Stimulated activated effector memory CD8-positive, alpha-beta T cell treated with anti-CD3 and anti-CD28 coated beads, Interleukin-12 subunit alpha, Interleukin-12 subunit beta, amount 100 ng/mL, for 72 hours (primary cell): ENCODE results near the gene KRTAP4-9.
"Not testable (repeated sequence)": the region's sequence is repeated elsewhere in the genome, so short reads cannot be mapped to it uniquely, and the experiment has no call there.

Experiments
- ATAC-seq: fragments of 150-1000 bp; cut with Tn5 transposase; 2 replicates; pipeline ENCODE4 v1.10.0; 2021
- DNase-seq, 2 donors: peaks; one replicate each; pipeline ENCODE4 v3.0.0; 2021 to 2022; ENCODE audit warnings: low spot score in 2 of 2
- H3K27ac Mint-ChIP-seq: one replicate; pipeline ENCODE4 v1.8.0; 2022; ENCODE audit warnings: mild to moderate bottlenecking, mixed read lengths
- H3K36me3 Mint-ChIP-seq: one replicate; pipeline ENCODE4 v1.8.0; 2022; ENCODE audit warnings: mild to moderate bottlenecking, mixed read lengths
- H3K4me1 Mint-ChIP-seq: one replicate; pipeline ENCODE4 v1.8.0; 2022; ENCODE audit warnings: mixed read lengths
- H3K4me3 Mint-ChIP-seq: one replicate; pipeline ENCODE4 v1.8.0; 2022; ENCODE audit warnings: mild to moderate bottlenecking, mixed read lengths
- H3K9me3 Mint-ChIP-seq: one replicate; pipeline ENCODE4 v1.8.0; 2022; ENCODE audit warnings: mixed read lengths

KRTAP4-9 gene

GRCh38 chr17:41076788-41077187 is 28.4 kb upstream of the KRTAP4-9 start:
- H3K4me3 Mint-ChIP-seq, result no peak overlapping the region
- no peak overlapping the region for H3K27ac Mint-ChIP-seq
- H3K4me1 Mint-ChIP-seq, result no peaks in the 10 kb centered on the region
- H3K36me3 Mint-ChIP-seq, result no peaks in the 10 kb centered on the region
- DNase-seq, result no peak
- ATAC-seq, result no peak
- H3K9me3 Mint-ChIP-seq, result no peaks in the 10 kb centered on the region

DNA sequence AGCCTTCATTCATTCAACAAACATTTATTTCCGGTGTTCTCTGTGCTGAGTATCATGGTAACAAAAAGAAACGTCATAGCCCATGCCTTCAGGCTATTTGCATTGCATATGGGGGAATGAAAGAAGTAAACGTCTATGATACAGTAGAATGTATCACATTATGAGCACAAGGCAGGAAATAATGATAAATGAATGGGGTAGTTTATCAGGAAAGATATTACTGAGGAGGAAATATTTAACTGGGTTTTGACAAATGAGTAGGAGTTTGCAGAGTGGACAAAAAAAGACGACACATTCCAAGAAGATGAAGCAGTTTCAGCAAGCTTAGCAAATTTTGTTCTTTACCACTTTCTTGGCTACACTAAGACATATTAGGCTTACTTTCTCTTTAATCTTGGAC is 22.6 kb upstream of the KRTAP4-9 start:
- ATAC-seq, result no peak
- Mint-ChIP-seq H3K4me3 (no peak overlapping the region), H3K9me3 (no peaks in the 10 kb centered on the region)

GRCh38 chr17:41083427-41083826 is 21.8 kb upstream of the KRTAP4-9 start:
- DNase-seq, H3K27ac Mint-ChIP-seq, H3K4me3 Mint-ChIP-seq, H3K9me3 Mint-ChIP-seq, ATAC-seq, H3K36me3 Mint-ChIP-seq, H3K4me1 Mint-ChIP-seq: not testable (repeated sequence)

More for the DNA sequence above, 22.6 kb upstream of the KRTAP4-9 start:
- Mint-ChIP-seq H3K36me3 (no peaks in the 10 kb centered on the region), H3K4me1 (no peaks in the 10 kb centered on the region), H3K27ac (no peak overlapping the region)
- DNase-seq, result no peak

GRCh38 chr17:41084100-41084856 is 20.9 kb upstream of the KRTAP4-9 start, which contains the start of gene KRTAP4-7:
Gene KRTAP4-7, plus strand, starts transcription at chr17:41084150. Its CDS starts 57 bp downstream, at chr17:41084207.
- ATAC-seq, H3K9me3 Mint-ChIP-seq, DNase-seq, H3K4me3 Mint-ChIP-seq, H3K4me1 Mint-ChIP-seq, H3K36me3 Mint-ChIP-seq, H3K27ac Mint-ChIP-seq: not testable (repeated sequence)

GRCh38 chr17:41088760-41089352 is 16.3 kb upstream of the KRTAP4-9 start:
- H3K4me3 Mint-ChIP-seq, H3K9me3 Mint-ChIP-seq, H3K4me1 Mint-ChIP-seq, H3K36me3 Mint-ChIP-seq, ATAC-seq, H3K27ac Mint-ChIP-seq, DNase-seq: not testable (repeated sequence)

DNA sequence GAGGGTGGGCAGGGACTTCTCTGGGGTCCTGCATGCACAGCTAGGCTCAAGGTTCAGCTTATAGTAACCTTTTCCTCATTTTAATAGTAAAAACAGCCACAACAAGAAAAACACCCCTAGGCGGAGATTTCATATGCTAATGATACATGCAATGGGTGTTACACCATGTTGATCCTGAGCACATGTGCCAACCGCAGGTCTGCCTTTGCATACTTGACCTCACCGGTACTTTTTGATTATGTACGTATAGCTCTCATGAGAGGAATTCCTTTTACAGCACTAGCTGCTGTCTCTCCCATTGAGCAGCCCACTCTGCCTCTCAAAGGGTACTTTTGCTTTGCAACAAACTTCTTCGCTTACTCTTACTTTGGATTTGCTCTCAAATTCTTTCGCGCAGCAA is 9.1 kb upstream of the KRTAP4-9 start:
- ATAC-seq (no peak), DNase-seq (no peak)
- H3K4me1 Mint-ChIP-seq, result no peaks in the 10 kb centered on the region
- H3K9me3 Mint-ChIP-seq, result no peaks in the 10 kb centered on the region
- H3K36me3 Mint-ChIP-seq, result no peaks in the 10 kb centered on the region
- H3K27ac Mint-ChIP-seq, result no peak overlapping the region
- no peak overlapping the region for H3K4me3 Mint-ChIP-seq

GRCh38 chr17:41098042-41098441 is 7.1 kb upstream of the KRTAP4-9 start, which contains the start of gene KRTAP4-8:
Gene KRTAP4-8, minus strand, starts transcription at chr17:41098142. Its CDS starts 58 bp downstream, at chr17:41098084.
- H3K4me3 Mint-ChIP-seq, result no peak within 1 kb of the TSS
- no peaks in the 10 kb centered on the region for H3K9me3 Mint-ChIP-seq
- DNase-seq (no peak), ATAC-seq (no peak)
- no peaks in the 10 kb centered on the region for H3K4me1 Mint-ChIP-seq
- H3K27ac Mint-ChIP-seq, result no peak within 1 kb of the TSS
- H3K36me3 Mint-ChIP-seq, result no peaks in the 10 kb centered on the region

DNA sequence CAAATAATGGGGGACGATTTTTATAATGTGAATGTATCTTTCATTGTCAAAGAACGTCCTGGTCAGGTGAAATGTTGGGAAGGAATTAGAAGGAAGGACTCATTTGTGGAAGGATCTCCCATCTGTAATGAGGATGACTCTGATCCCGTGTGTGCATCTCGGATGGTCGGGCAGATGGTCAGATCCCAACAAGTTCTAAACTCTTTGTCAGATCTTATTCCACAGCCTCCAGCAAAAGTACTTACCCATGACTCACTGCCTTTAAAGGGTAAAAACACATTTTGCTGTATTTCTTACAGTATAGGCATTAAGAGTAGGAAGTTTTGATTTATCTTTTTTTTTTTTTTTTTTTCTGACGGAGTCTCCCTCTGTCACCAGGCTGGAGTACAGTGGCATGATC is 6.7 kb upstream of the KRTAP4-9 start:
- no peaks in the 10 kb centered on the region for H3K9me3 Mint-ChIP-seq
- DNase-seq, result no peak
- H3K4me3 Mint-ChIP-seq, result no peak overlapping the region
- no peaks in the 10 kb centered on the region for H3K36me3 Mint-ChIP-seq
- H3K27ac Mint-ChIP-seq, result no peak overlapping the region
- no peaks in the 10 kb centered on the region for H3K4me1 Mint-ChIP-seq
- ATAC-seq, result no peak

- not testable (repeated sequence) for H3K36me3 Mint-ChIP-seq, DNase-seq, H3K9me3 Mint-ChIP-seq, ATAC-seq, H3K27ac Mint-ChIP-seq, H3K4me1 Mint-ChIP-seq, H3K4me3 Mint-ChIP-seq
These were observed 5.3 kb upstream of the KRTAP4-9 start for GRCh38 chr17:41099682-41100480.

GRCh38 chr17:41101586-41102259 is 3.5 kb upstream of the KRTAP4-9 start, which contains the start of gene KRTAP4-16:
Gene KRTAP4-16, minus strand, starts transcription at chr17:41102209. Its CDS starts 0 bp downstream, at chr17:41102209.
- DNase-seq (no peak), ATAC-seq (no peak)
- Mint-ChIP-seq H3K9me3 (no peaks in the 10 kb centered on the region), H3K27ac (no peak within 1 kb of the TSS), H3K4me1 (no peaks in the 10 kb centered on the region), H3K36me3 (no peaks in the 10 kb centered on the region), H3K4me3 (no peak within 1 kb of the TSS)

DNA sequence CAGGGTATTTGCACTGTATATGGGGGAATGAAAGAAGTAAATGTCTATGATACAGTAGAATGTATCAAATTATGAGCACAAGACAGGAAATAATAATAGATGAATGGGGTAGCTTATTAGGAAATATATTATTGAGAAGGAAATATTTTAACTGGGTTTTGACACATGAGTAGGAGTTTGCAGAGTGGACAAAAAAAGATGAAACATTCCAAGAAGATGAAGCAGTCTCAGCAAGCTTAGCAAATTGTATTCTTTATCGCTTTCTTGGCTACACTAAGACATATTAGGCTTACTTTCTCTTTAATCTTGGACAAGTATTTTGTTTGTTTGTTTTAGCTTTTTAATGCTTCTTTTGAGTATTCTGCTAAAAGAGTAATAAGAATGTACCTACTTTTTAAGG is 1.3 kb upstream of the KRTAP4-9 start:
- Mint-ChIP-seq H3K27ac (no peak overlapping the region), H3K36me3 (no peaks in the 10 kb centered on the region), H3K4me3 (no peak overlapping the region), H3K4me1 (no peaks in the 10 kb centered on the region), H3K9me3 (no peaks in the 10 kb centered on the region)
- DNase-seq (no peak), ATAC-seq (no peak)

- H3K36me3 Mint-ChIP-seq, ATAC-seq, H3K9me3 Mint-ChIP-seq, H3K4me3 Mint-ChIP-seq, H3K4me1 Mint-ChIP-seq, H3K27ac Mint-ChIP-seq, DNase-seq: not testable (repeated sequence)
These were observed 677 bp upstream of the KRTAP4-9 start for GRCh38 chr17:41104386-41105038.

GRCh38 chr17:41107941-41108450 is 2.8 kb downstream of the KRTAP4-9 start:
- no peak for ATAC-seq
- Mint-ChIP-seq H3K9me3 (no peaks in the 10 kb centered on the region), H3K36me3 (no peaks in the 10 kb centered on the region), H3K27ac (no peak overlapping the region), H3K4me1 (no peaks in the 10 kb centered on the region), H3K4me3 (no peak overlapping the region)
- DNase-seq, result no peak

DNA sequence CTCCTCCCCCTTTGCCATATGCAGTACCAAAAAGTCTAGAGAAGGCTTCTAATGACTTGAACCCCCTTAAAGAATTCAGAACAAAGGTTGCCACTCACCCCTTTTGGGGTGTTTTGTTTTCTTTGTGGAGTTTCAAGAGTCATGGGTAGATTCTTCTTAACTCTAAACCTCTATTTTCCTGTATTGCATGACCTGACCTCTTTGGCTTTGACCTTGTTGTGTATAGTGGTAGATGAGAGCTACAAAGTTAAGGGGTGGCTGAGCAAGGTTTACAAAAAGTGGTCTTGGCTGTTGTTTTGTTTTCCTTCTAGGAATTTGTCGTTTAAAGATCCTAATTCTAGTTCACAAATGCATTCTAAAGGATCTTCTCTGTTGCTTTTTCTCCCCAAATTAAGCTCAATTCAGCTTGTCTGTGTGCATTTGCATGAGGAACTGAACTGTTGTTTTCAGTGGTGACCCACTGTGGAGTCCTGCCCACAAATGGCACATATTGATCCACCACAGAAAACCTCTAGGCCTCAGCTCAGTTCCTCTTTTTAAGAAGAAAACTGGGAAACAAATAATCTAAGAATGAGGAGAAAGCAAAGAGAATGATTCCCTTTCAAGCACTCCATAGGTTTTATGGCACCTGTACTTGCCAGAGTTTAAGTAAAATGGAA is 3.7 kb downstream of the KRTAP4-9 start:
- not testable (repeated sequence) for H3K27ac Mint-ChIP-seq, DNase-seq, H3K4me1 Mint-ChIP-seq, ATAC-seq, H3K9me3 Mint-ChIP-seq, H3K36me3 Mint-ChIP-seq, H3K4me3 Mint-ChIP-seq
